ENCODE data around the gene VDR.

The VDR gene

DNA sequence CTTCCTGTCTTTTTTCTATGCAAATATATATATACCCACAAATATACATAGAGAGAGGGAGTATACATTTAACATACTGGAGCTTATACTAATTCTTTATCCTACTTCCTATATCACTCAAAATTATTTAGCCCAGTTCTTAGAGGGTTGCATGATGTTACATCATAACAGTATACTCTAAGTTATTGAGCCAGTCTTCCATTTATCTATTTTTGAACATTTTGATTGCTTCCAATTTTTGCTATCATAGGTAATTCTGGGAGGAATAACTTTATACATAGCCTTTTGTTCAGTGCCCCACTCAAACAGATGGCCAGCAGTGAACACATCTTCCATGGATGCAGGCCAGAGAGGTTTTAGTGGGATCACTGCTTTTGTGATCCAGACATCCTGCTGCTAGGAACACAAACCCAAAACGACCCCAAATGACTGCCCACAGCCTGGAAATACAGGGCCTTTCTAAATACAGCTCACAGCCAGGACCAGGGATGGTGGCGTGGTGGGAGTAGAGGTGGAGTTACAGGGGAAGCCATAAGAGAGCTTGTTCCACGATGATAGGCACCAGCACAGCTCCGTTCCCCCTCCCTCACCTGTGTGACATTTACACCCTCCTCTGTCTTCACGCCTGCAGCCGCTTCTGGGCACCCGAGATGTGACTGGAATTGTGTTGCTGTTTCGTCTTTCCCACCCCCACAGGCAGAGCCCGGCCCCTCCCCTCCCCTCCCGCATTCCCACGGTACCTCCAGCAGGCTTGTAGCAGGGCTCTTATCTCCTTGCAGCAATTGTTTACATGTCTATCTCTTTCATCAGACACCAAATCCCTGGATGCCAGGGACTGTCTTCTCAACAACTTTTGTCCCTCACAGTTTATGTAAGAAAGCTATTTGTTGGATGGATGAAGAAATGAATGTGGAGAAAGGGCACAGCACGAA lies 54.4 kb downstream of the VDR start:
- ATAC-seq: no peak
- TF ChIP-seq ZNF565 (CRISPR knock-in tag; conservative IDR thresholded peaks at IDR 0.05; ENCODE audit: low read depth) (no peak), RARB (CRISPR knock-in tag; IDR thresholded peaks at IDR 0.05) (no peak), ESRRG (CRISPR knock-in tag; IDR thresholded peaks at IDR 0.05) (no peak), TOX (CRISPR knock-in tag; IDR thresholded peaks at IDR 0.05; ENCODE audit: borderline replicate concordance) (no peak), ZC3H10 (CRISPR knock-in tag; IDR thresholded peaks at IDR 0.05) (no peak), ZNF8 (CRISPR knock-in tag; IDR thresholded peaks at IDR 0.05) (no peak), PPARA (CRISPR knock-in tag; IDR thresholded peaks at IDR 0.05; ENCODE audit: borderline replicate concordance) (no peak), GLIS3 (CRISPR knock-in tag; IDR thresholded peaks at IDR 0.05) (no peak), ZNF70 (CRISPR knock-in tag; IDR thresholded peaks at IDR 0.05) (no peak), SNAI2 (CRISPR knock-in tag; IDR thresholded peaks at IDR 0.05) (no peak), ZFP3 (CRISPR knock-in tag; IDR thresholded peaks at IDR 0.05) (no peak), TCF4 (CRISPR knock-in tag; IDR thresholded peaks at IDR 0.05; ENCODE audit: borderline replicate concordance) (no peak), BACH2 (CRISPR knock-in tag; IDR thresholded peaks at IDR 0.05; ENCODE audit: borderline replicate concordance) (no peak), ARNTL (CRISPR knock-in tag; IDR thresholded peaks at IDR 0.05; ENCODE audit: borderline replicate concordance, low read depth) (no peak), CSDC2 (CRISPR knock-in tag; IDR thresholded peaks at IDR 0.05) (no peak), ISL1 (CRISPR knock-in tag; IDR thresholded peaks at IDR 0.05) (no peak)
- TF ChIP-seq, protein P1, sequence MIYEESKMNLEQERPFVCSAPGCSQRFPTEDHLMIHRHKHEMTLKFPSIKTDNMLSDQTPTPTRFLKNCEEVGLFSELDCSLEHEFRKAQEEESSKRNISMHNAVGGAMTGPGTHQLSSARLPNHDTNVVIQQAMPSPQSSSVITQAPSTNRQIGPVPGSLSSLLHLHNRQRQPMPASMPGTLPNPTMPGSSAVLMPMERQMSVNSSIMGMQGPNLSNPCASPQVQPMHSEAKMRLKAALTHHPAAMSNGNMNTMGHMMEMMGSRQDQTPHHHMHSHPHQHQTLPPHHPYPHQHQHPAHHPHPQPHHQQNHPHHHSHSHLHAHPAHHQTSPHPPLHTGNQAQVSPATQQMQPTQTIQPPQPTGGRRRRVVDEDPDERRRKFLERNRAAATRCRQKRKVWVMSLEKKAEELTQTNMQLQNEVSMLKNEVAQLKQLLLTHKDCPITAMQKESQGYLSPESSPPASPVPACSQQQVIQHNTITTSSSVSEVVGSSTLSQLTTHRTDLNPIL (CRISPR knock-in tag; IDR thresholded peaks at IDR 0.05; ENCODE audit: low read depth): no peak
- TF ChIP-seq, protein P2, sequence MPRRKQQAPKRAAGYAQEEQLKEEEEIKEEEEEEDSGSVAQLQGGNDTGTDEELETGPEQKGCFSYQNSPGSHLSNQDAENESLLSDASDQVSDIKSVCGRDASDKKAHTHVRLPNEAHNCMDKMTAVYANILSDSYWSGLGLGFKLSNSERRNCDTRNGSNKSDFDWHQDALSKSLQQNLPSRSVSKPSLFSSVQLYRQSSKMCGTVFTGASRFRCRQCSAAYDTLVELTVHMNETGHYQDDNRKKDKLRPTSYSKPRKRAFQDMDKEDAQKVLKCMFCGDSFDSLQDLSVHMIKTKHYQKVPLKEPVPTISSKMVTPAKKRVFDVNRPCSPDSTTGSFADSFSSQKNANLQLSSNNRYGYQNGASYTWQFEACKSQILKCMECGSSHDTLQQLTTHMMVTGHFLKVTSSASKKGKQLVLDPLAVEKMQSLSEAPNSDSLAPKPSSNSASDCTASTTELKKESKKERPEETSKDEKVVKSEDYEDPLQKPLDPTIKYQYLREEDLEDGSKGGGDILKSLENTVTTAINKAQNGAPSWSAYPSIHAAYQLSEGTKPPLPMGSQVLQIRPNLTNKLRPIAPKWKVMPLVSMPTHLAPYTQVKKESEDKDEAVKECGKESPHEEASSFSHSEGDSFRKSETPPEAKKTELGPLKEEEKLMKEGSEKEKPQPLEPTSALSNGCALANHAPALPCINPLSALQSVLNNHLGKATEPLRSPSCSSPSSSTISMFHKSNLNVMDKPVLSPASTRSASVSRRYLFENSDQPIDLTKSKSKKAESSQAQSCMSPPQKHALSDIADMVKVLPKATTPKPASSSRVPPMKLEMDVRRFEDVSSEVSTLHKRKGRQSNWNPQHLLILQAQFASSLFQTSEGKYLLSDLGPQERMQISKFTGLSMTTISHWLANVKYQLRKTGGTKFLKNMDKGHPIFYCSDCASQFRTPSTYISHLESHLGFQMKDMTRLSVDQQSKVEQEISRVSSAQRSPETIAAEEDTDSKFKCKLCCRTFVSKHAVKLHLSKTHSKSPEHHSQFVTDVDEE (CRISPR knock-in tag; IDR thresholded peaks at IDR 0.05): no peak
- TF ChIP-seq, protein P3, sequence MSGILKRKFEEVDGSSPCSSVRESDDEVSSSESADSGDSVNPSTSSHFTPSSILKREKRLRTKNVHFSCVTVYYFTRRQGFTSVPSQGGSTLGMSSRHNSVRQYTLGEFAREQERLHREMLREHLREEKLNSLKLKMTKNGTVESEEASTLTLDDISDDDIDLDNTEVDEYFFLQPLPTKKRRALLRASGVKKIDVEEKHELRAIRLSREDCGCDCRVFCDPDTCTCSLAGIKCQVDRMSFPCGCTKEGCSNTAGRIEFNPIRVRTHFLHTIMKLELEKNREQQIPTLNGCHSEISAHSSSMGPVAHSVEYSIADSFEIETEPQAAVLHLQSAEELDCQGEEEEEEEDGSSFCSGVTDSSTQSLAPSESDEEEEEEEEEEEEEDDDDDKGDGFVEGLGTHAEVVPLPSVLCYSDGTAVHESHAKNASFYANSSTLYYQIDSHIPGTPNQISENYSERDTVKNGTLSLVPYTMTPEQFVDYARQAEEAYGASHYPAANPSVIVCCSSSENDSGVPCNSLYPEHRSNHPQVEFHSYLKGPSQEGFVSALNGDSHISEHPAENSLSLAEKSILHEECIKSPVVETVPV (CRISPR knock-in tag; IDR thresholded peaks at IDR 0.05): no peak
- TF ChIP-seq, protein P4, sequence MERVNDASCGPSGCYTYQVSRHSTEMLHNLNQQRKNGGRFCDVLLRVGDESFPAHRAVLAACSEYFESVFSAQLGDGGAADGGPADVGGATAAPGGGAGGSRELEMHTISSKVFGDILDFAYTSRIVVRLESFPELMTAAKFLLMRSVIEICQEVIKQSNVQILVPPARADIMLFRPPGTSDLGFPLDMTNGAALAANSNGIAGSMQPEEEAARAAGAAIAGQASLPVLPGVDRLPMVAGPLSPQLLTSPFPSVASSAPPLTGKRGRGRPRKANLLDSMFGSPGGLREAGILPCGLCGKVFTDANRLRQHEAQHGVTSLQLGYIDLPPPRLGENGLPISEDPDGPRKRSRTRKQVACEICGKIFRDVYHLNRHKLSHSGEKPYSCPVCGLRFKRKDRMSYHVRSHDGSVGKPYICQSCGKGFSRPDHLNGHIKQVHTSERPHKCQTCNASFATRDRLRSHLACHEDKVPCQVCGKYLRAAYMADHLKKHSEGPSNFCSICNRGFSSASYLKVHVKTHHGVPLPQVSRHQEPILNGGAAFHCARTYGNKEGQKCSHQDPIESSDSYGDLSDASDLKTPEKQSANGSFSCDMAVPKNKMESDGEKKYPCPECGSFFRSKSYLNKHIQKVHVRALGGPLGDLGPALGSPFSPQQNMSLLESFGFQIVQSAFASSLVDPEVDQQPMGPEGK (CRISPR knock-in tag; IDR thresholded peaks at IDR 0.05; ENCODE audit: borderline replicate concordance): no peak

DNA sequence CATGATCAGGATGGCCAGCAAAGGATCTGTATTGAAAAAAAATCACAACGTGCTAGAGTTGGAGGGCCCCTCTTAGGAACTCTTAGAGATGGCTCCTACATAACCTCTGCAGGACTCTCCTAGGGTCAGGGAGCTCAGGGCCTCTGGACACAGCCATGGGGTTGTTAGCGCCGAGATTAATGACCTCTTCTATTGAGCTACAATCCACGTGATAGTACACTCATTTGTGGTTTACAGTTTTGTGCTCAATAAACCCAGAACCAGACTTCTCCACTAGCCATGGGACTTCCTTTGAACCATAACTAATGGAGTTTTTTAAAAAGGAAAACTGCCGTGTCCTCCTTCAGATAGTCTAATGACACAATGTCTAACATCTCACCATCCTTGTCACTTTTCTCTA lies 55.5 kb downstream of the VDR start:
- no peak for ATAC-seq
- TF ChIP-seq SNAI2 (CRISPR knock-in tag; IDR thresholded peaks at IDR 0.05) (no peak), OSR1 (CRISPR knock-in tag; IDR thresholded peaks at IDR 0.05) (no peak), PPARA (CRISPR knock-in tag; IDR thresholded peaks at IDR 0.05; ENCODE audit: borderline replicate concordance) (no peak), BACH2 (CRISPR knock-in tag; IDR thresholded peaks at IDR 0.05; ENCODE audit: borderline replicate concordance) (no peak), ZNF8 (CRISPR knock-in tag; IDR thresholded peaks at IDR 0.05) (no peak), ZC3H10 (CRISPR knock-in tag; IDR thresholded peaks at IDR 0.05) (no peak), ZFP30 (CRISPR knock-in tag; IDR thresholded peaks at IDR 0.05) (no peak), ZFP3 (CRISPR knock-in tag; IDR thresholded peaks at IDR 0.05) (no peak), TCF4 (CRISPR knock-in tag; IDR thresholded peaks at IDR 0.05; ENCODE audit: borderline replicate concordance) (no peak), ZNF70 (CRISPR knock-in tag; IDR thresholded peaks at IDR 0.05) (no peak)
- TF ChIP-seq, protein P2 (CRISPR knock-in tag; IDR thresholded peaks at IDR 0.05): no peak
- TF ChIP-seq, protein P1 (CRISPR knock-in tag; IDR thresholded peaks at IDR 0.05; ENCODE audit: low read depth): no peak
